ENCODE data around the gene MAP3K13.

The MAP3K13 gene

GRCh38 chr3:185430375-185430774 is 67.4 kb downstream of the MAP3K13 start:
- H3K79me2 ChIP-seq (ENCODE audit: control insufficient read depth, insufficient read depth, low read length, poor library complexity) = no peaks in the 10 kb centered on the region
- no peak overlapping the region for H2AK5ac ChIP-seq (ENCODE audit: low read length)
- no CpG with 5 or more reads among the region's 4 CpGs for WGBS (ENCODE audit: extremely low coverage, insufficient coverage, insufficient read length)
- no peaks in the 10 kb centered on the region for H3K36me3 ChIP-seq (ENCODE audit: control insufficient read depth in 1 of 2, insufficient read depth in 2 of 2, low read length in 2 of 2)
- no peaks in the 10 kb centered on the region for H3K9me3 ChIP-seq (ENCODE audit: insufficient read depth, low read depth, low read length)
- no peak overlapping the region for H3K4me2 ChIP-seq (ENCODE audit: low read length)
- no peak overlapping the region for H3K4ac ChIP-seq (ENCODE audit: low read depth, low read length)
- H4K8ac ChIP-seq (ENCODE audit: low read depth, low read length) = no peak overlapping the region
- H2BK120ac ChIP-seq (ENCODE audit: insufficient read depth, low read length, poor library complexity) = no peak overlapping the region
- H3K27ac ChIP-seq (ENCODE audit: low read depth, low read length) = no peak overlapping the region
- no peak overlapping the region for H2BK12ac ChIP-seq (ENCODE audit: low read length)
- H3K9ac ChIP-seq (ENCODE audit: low read length) = no peak overlapping the region
- no peaks in the 10 kb centered on the region for H3K27me3 ChIP-seq (ENCODE audit: insufficient read depth, low read length)
- H2BK5ac ChIP-seq (ENCODE audit: low read depth, low read length, poor library complexity) = no peak overlapping the region
- no peak for DNase-seq
- no peaks in the 10 kb centered on the region for H3K79me1 ChIP-seq (ENCODE audit: low read length)
- no peak overlapping the region for H3K14ac ChIP-seq (ENCODE audit: low read length)
- no peak overlapping the region for H3K18ac ChIP-seq (ENCODE audit: low read length)
- H4K91ac ChIP-seq (ENCODE audit: low read depth, low read length) = no peak overlapping the region
- H4K12ac ChIP-seq (ENCODE audit: low read depth, low read length) = no peak overlapping the region
- H3K4me3 ChIP-seq (ENCODE audit: low read depth, low read length) = no peak overlapping the region
- no peak overlapping the region for H3K23ac ChIP-seq (ENCODE audit: low read length)
- H3K4me1 ChIP-seq (ENCODE audit: control insufficient read depth in 1 of 2, insufficient read depth in 2 of 2, low read length in 2 of 2) = no peaks in the 10 kb centered on the region
- H2AFZ ChIP-seq (ENCODE audit: insufficient read depth, low read length, poor library complexity) = no peak overlapping the region

DNA sequence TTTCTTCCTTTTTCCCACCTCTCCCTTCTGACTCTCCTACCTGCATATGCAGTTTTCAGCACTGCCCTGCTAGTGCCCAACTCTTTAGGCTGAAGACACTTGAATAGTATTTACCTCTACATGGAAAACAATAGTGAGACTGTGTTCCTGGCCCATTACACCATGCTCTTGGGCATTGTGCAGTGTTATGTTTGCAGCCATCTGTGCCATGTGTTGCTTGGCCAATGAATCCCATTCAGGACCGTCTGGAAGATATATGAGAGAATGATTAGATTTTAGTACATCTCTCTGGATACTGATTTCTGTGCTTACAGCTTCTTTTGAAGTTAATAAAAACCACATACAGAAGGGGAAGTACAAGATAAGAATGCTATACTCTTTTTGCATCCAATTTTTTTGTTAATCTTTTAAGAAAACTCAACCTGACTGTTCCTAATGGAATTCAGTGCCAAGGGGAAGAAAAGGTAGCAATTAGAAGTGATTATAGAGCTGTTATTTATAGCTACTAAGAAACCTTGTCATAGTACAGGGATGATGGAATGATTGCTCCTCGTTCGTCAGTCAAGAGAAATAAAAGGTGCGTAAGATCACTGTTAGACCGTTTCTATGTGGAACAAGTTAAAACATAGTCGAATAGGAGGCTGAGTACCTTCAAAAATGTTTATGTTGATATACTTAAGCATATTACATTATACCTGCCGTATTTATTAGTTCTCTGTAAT is 77.0 kb downstream of the MAP3K13 start:
- no peaks in the 10 kb centered on the region for H3K79me2 ChIP-seq (ENCODE audit: control insufficient read depth, insufficient read depth, low read length, poor library complexity)
- no peak overlapping the region for H2BK120ac ChIP-seq (ENCODE audit: insufficient read depth, low read length, poor library complexity)
- WGBS (ENCODE audit: extremely low coverage, insufficient coverage, insufficient read length) = no CpG with 5 or more reads among the region's 7 CpGs
- no peak overlapping the region for H3K14ac ChIP-seq (ENCODE audit: low read length)
- no peak overlapping the region for H2AK5ac ChIP-seq (ENCODE audit: low read length)
- no peaks in the 10 kb centered on the region for H3K27me3 ChIP-seq (ENCODE audit: insufficient read depth, low read length)
- H3K9me3 ChIP-seq (ENCODE audit: insufficient read depth, low read depth, low read length) = no peaks in the 10 kb centered on the region
- H3K4me3 ChIP-seq (ENCODE audit: low read depth, low read length) = no peak overlapping the region
- H2BK12ac ChIP-seq (ENCODE audit: low read length) = no peak overlapping the region
- H4K91ac ChIP-seq (ENCODE audit: low read depth, low read length) = no peak overlapping the region
- H4K12ac ChIP-seq (ENCODE audit: low read depth, low read length) = no peak overlapping the region
- H3K27ac ChIP-seq (ENCODE audit: low read depth, low read length) = no peak overlapping the region
- no peak overlapping the region for H3K4me2 ChIP-seq (ENCODE audit: low read length)
- H3K23ac ChIP-seq (ENCODE audit: low read length) = no peak overlapping the region
- no peak overlapping the region for H2BK5ac ChIP-seq (ENCODE audit: low read depth, low read length, poor library complexity)
- no peak overlapping the region for H2AFZ ChIP-seq (ENCODE audit: insufficient read depth, low read length, poor library complexity)
- H3K9ac ChIP-seq (ENCODE audit: low read length) = no peak overlapping the region
- no peaks in the 10 kb centered on the region for H3K79me1 ChIP-seq (ENCODE audit: low read length)
- H3K4ac ChIP-seq (ENCODE audit: low read depth, low read length) = no peak overlapping the region
- no peak overlapping the region for H4K8ac ChIP-seq (ENCODE audit: low read depth, low read length)
- no peaks in the 10 kb centered on the region for H3K4me1 ChIP-seq (ENCODE audit: control insufficient read depth in 1 of 2, insufficient read depth in 2 of 2, low read length in 2 of 2)
- no peaks in the 10 kb centered on the region for H3K36me3 ChIP-seq (ENCODE audit: control insufficient read depth in 1 of 2, insufficient read depth in 2 of 2, low read length in 2 of 2)
- H3K18ac ChIP-seq (ENCODE audit: low read length) = no peak overlapping the region
- DNase-seq = no peak

DNA sequence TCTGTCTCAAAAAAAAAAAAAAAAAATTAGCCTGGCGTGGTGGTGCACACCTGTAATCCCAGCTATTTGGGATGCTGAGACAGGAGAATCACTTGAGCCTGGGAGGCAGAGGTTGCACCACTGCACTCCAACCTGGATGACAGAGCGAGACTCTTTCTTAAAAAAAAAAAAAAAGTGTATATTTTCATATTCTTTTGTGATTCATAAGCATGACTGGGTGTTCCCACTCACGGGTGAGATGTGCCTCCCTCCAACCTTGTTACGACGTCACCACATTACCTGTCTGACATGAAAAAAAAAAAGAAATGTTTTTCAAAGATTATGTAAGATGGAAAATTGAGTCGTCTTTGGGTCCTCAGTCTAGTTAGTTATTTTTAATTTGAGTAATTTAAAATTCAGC is 79.1 kb downstream of the MAP3K13 start:
- Histone ChIP-seq H3K9ac (ENCODE audit: low read length) (no peak overlapping the region), H3K36me3 (ENCODE audit: control insufficient read depth in 1 of 2, insufficient read depth in 2 of 2, low read length in 2 of 2) (no peaks in the 10 kb centered on the region), H3K79me1 (ENCODE audit: low read length) (no peaks in the 10 kb centered on the region), H3K4ac (ENCODE audit: low read depth, low read length) (no peak overlapping the region), H3K79me2 (ENCODE audit: control insufficient read depth, insufficient read depth, low read length, poor library complexity) (no peaks in the 10 kb centered on the region), H3K4me1 (ENCODE audit: control insufficient read depth in 1 of 2, insufficient read depth in 2 of 2, low read length in 2 of 2) (no peaks in the 10 kb centered on the region), H3K9me3 (ENCODE audit: insufficient read depth, low read depth, low read length) (no peaks in the 10 kb centered on the region), H3K4me3 (ENCODE audit: low read depth, low read length) (no peak overlapping the region), H3K27ac (ENCODE audit: low read depth, low read length) (no peak overlapping the region), H2BK5ac (ENCODE audit: low read depth, low read length, poor library complexity) (no peak overlapping the region), H3K27me3 (ENCODE audit: insufficient read depth, low read length) (no peaks in the 10 kb centered on the region), H2BK120ac (ENCODE audit: insufficient read depth, low read length, poor library complexity) (no peak overlapping the region), H3K18ac (ENCODE audit: low read length) (no peak overlapping the region), H4K8ac (ENCODE audit: low read depth, low read length) (no peak overlapping the region), H3K23ac (ENCODE audit: low read length) (no peak overlapping the region), H2AFZ (ENCODE audit: insufficient read depth, low read length, poor library complexity) (no peak overlapping the region), H2AK5ac (ENCODE audit: low read length) (no peak overlapping the region), H4K12ac (ENCODE audit: low read depth, low read length) (no peak overlapping the region), H3K4me2 (ENCODE audit: low read length) (no peak overlapping the region), H2BK12ac (ENCODE audit: low read length) (no peak overlapping the region), H3K14ac (ENCODE audit: low read length) (no peak overlapping the region), H4K91ac (ENCODE audit: low read depth, low read length) (no peak overlapping the region)
- WGBS (ENCODE audit: extremely low coverage, insufficient coverage, insufficient read length) = no CpG with 5 or more reads among the region's 6 CpGs
- DNase-seq = no peak

GRCh38 chr3:185444329-185444728 is 81.4 kb downstream of the MAP3K13 start:
- Histone ChIP-seq H4K8ac (ENCODE audit: low read depth, low read length) (no peak overlapping the region), H3K4me2 (ENCODE audit: low read length) (no peak overlapping the region), H3K4ac (ENCODE audit: low read depth, low read length) (no peak overlapping the region), H3K27me3 (ENCODE audit: insufficient read depth, low read length) (no peaks in the 10 kb centered on the region), H3K9ac (ENCODE audit: low read length) (no peak overlapping the region), H4K91ac (ENCODE audit: low read depth, low read length) (no peak overlapping the region), H3K18ac (ENCODE audit: low read length) (no peak overlapping the region), H3K4me1 (ENCODE audit: control insufficient read depth in 1 of 2, insufficient read depth in 2 of 2, low read length in 2 of 2) (no peaks in the 10 kb centered on the region), H3K27ac (ENCODE audit: low read depth, low read length) (no peak overlapping the region), H4K12ac (ENCODE audit: low read depth, low read length) (no peak overlapping the region), H3K79me2 (ENCODE audit: control insufficient read depth, insufficient read depth, low read length, poor library complexity) (no peaks in the 10 kb centered on the region), H2AK5ac (ENCODE audit: low read length) (no peak overlapping the region), H2BK120ac (ENCODE audit: insufficient read depth, low read length, poor library complexity) (no peak overlapping the region), H3K14ac (ENCODE audit: low read length) (no peak overlapping the region), H2BK5ac (ENCODE audit: low read depth, low read length, poor library complexity) (no peak overlapping the region), H2AFZ (ENCODE audit: insufficient read depth, low read length, poor library complexity) (no peak overlapping the region), H3K36me3 (ENCODE audit: control insufficient read depth in 1 of 2, insufficient read depth in 2 of 2, low read length in 2 of 2) (no peaks in the 10 kb centered on the region), H3K79me1 (ENCODE audit: low read length) (no peaks in the 10 kb centered on the region), H3K9me3 (ENCODE audit: insufficient read depth, low read depth, low read length) (no peaks in the 10 kb centered on the region), H3K4me3 (ENCODE audit: low read depth, low read length) (no peak overlapping the region), H3K23ac (ENCODE audit: low read length) (no peak overlapping the region), H2BK12ac (ENCODE audit: low read length) (no peak overlapping the region)
- no peak for DNase-seq
- WGBS (ENCODE audit: extremely low coverage, insufficient coverage, insufficient read length) = no CpG with 5 or more reads among the region's 2 CpGs

All from trophoblast cell (in vitro differentiated cells and primary cell).